NCI-H510A (cell line): ENCODE data around the gene TDO2.
"Not testable (repeated sequence)": the region's sequence is repeated elsewhere in the genome, so short reads cannot be mapped to it uniquely, and the experiment has no call there.

Experiments
- DNase-seq: peaks from one replicate; lab custom pipeline; 2025; lab: John Stamatoyannopoulos, UW

The TDO2 gene

GRCh38 chr4:155907556-155907955, 4.1 kb downstream of the TDO2 start:
- DNase-seq = no peak

GRCh38 chr4:155908187-155909139, 5.0 kb downstream of the TDO2 start:
- no peak for DNase-seq

- DNase-seq = no peak
Observed at GRCh38 chr4:155909615-155910226, 6.2 kb downstream of the TDO2 start.

- DNase-seq = no peak
Observed at GRCh38 chr4:155911905-155912304, 8.4 kb downstream of the TDO2 start.

GRCh38 chr4:155914782-155915181, 11.3 kb downstream of the TDO2 start:
- DNase-seq = no peak

- DNase-seq = no peak
Observed at GRCh38 chr4:155921597-155921996, 18.1 kb downstream of the TDO2 start.

GRCh38 chr4:155924637-155925036, 21.1 kb downstream of the TDO2 start:
- no peak for DNase-seq

GRCh38 chr4:155929833-155930232, 26.3 kb downstream of the TDO2 start:
- DNase-seq = no peak

GRCh38 chr4:155930330-155930729, 26.8 kb downstream of the TDO2 start:
- DNase-seq = no peak

- no peak for DNase-seq
Observed at GRCh38 chr4:155931634-155932033, 28.1 kb downstream of the TDO2 start.

- DNase-seq = not testable (repeated sequence)
Observed at GRCh38 chr4:155934634-155935033, 31.1 kb downstream of the TDO2 start.

- DNase-seq = no peak
Observed at GRCh38 chr4:155935389-155935986, 32.0 kb downstream of the TDO2 start.

GRCh38 chr4:155941085-155941790, 37.7 kb downstream of the TDO2 start:
- no peak for DNase-seq

- DNase-seq = no peak
Observed at GRCh38 chr4:155941820-155942219, 38.3 kb downstream of the TDO2 start.

GRCh38 chr4:155943605-155944291, 40.3 kb downstream of the TDO2 start:
- no peak for DNase-seq

- DNase-seq = no peak
Observed at GRCh38 chr4:155944516-155944915, 41.0 kb downstream of the TDO2 start.

GRCh38 chr4:155946486-155946885, 43.0 kb downstream of the TDO2 start:
- no peak for DNase-seq

- no peak for DNase-seq
Observed at GRCh38 chr4:155948541-155948940, 45.0 kb downstream of the TDO2 start.

GRCh38 chr4:155950461-155950860, 47.0 kb downstream of the TDO2 start:
- DNase-seq = no peak

- DNase-seq = no peak
Observed at GRCh38 chr4:155952501-155952901, 49.0 kb downstream of the TDO2 start.
